Nephron (organoid): ENCODE results near the gene EPHB6.

Experiments
- H3K27ac Mint-ChIP-seq, 3 experiments: 2 replicates each; pipeline ENCODE4 v1.8.0; 2020; ENCODE audit warnings: mixed read lengths in 3 of 3, mild to moderate bottlenecking in 2 of 3, moderate library complexity in 1 of 3
- H3K27me3 Mint-ChIP-seq: 2 replicates; pipeline ENCODE4 v1.8.0; 2021; ENCODE audit warnings: low read depth, mild to moderate bottlenecking, moderate library complexity, mixed read lengths
- H3K36me3 Mint-ChIP-seq: 2 replicates; pipeline ENCODE4 v1.8.0; 2020; ENCODE audit warnings: low read depth, mixed read lengths
- H3K4me1 Mint-ChIP-seq: 2 replicates; pipeline ENCODE4 v1.8.0; 2020; ENCODE audit warnings: mixed read lengths
- H3K4me3 Mint-ChIP-seq, 3 experiments: 2 replicates each; pipeline ENCODE4 v1.8.0; 2020; ENCODE audit warnings: mild to moderate bottlenecking in 3 of 3, mixed read lengths in 3 of 3, moderate library complexity in 2 of 3
- H3K9me3 Mint-ChIP-seq: 2 replicates; pipeline ENCODE4 v1.8.0; 2020; ENCODE audit warnings: mixed read lengths
- TF ChIP-seq, protein P1 (sequence below), 3 experiments: fragments of 200-600 bp; sonication (generic); IDR thresholded peaks; one replicate each; pipeline ENCODE4 v1.5.0; 2021; ENCODE audit warnings: antibody characterized with exemption in 3 of 3; ENCODE audit not compliant: unreplicated experiment in 3 of 3

Gene EPHB6

DNA sequence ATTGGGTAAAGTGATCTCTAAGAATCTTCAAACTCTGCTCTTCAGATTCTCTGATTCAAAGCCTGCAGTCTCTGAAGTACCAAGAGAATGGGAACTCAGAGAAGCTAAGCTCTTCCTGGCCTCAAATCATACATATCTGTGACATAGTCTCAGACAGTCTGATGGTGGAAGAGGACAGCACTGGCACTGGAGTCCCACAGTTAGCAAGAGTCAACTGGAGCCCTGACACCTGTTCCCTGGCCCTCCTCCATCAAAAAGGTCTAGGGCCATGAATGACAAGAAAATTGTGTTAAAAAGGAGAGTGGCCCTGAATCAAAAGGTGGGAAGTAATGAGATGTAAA lies 46.4 kb upstream of the EPHB6 start:
- Mint-ChIP-seq H3K9me3 (no peaks in the 10 kb centered on the region), H3K4me1 (no peaks in the 10 kb centered on the region), H3K27me3 (peaks cover 75% of the 10 kb centered on the region), H3K27ac (no peak overlapping the region), H3K36me3 (no peaks in the 10 kb centered on the region), H3K4me3 (no peak overlapping the region)
- TF ChIP-seq, protein P1, sequence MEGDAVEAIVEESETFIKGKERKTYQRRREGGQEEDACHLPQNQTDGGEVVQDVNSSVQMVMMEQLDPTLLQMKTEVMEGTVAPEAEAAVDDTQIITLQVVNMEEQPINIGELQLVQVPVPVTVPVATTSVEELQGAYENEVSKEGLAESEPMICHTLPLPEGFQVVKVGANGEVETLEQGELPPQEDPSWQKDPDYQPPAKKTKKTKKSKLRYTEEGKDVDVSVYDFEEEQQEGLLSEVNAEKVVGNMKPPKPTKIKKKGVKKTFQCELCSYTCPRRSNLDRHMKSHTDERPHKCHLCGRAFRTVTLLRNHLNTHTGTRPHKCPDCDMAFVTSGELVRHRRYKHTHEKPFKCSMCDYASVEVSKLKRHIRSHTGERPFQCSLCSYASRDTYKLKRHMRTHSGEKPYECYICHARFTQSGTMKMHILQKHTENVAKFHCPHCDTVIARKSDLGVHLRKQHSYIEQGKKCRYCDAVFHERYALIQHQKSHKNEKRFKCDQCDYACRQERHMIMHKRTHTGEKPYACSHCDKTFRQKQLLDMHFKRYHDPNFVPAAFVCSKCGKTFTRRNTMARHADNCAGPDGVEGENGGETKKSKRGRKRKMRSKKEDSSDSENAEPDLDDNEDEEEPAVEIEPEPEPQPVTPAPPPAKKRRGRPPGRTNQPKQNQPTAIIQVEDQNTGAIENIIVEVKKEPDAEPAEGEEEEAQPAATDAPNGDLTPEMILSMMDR (IDR thresholded peaks at IDR 0.05; ENCODE audit: unreplicated experiment in 3 of 3) = no peak

DNA sequence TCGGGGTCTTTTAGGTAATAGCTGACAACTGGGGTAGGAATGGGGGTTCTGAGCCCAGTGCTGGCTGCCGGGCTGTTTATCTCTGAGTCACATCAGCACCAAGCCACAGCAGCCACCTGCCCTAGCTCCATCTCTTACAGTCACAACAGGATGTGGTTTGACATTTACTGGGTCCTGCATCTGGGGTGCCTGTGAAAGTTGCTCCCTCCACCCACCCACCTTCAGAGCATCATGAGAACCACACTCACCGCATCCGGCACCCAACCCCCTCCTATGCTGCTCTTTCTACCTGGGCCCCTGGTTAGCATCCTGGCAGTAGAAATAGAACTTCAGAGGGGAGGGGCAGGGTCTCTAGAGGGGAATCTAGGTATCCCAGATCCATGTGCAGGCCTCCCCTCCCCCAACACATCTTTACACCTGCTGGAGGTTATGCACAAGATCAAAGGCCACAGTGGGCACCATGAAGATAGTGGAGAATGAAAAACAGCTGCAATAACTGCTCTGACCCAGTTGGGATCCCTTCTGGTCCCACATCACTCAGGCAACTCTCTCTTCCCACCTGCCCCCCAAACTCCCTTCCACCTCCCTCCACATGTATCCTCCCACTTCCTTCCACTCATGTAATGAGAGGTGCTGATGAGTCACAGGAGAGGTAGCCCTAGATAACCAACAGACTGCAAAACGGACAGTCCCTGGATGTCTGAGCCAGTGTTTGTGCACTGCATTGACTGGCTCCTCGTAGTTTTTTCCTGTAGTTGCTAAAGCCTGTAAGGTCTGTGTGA lies 45.9 kb upstream of the EPHB6 start:
- no peaks in the 10 kb centered on the region for H3K9me3 Mint-ChIP-seq
- H3K36me3 Mint-ChIP-seq = no peaks in the 10 kb centered on the region
- TF ChIP-seq, protein P1 (IDR thresholded peaks at IDR 0.05; ENCODE audit: unreplicated experiment in 3 of 3) = no peak
- no peaks in the 10 kb centered on the region for H3K4me1 Mint-ChIP-seq
- H3K27ac Mint-ChIP-seq = no peak overlapping the region
- no peak overlapping the region for H3K4me3 Mint-ChIP-seq
- peaks cover 76% of the 10 kb centered on the region for H3K27me3 Mint-ChIP-seq

DNA sequence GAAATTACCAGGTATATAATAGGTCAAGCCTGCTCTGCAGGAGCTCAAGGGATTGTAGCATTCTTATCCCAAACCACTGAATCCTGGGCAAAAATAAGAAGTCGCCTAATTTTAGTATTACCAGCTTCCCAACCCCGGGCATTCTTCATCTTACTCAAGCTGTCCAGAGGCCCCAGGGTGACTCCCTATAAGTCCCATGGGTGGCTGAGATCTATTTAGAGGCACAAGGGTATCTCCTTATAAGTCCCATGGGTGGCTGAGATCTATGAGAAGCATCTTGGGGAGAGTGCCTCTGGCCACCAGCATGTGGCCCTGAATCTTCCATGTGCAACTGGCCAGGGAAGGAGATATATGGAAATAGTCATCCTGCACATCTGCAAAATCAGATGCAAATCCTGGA lies 45.2 kb upstream of the EPHB6 start:
- no peak overlapping the region for H3K27ac Mint-ChIP-seq
- peaks cover 75% of the 10 kb centered on the region for H3K27me3 Mint-ChIP-seq
- H3K36me3 Mint-ChIP-seq = no peaks in the 10 kb centered on the region
- TF ChIP-seq, protein P1 (IDR thresholded peaks at IDR 0.05; ENCODE audit: unreplicated experiment in 3 of 3) = no peak
- H3K9me3 Mint-ChIP-seq = no peaks in the 10 kb centered on the region
- no peak overlapping the region for H3K4me3 Mint-ChIP-seq
- H3K4me1 Mint-ChIP-seq = no peaks in the 10 kb centered on the region

DNA sequence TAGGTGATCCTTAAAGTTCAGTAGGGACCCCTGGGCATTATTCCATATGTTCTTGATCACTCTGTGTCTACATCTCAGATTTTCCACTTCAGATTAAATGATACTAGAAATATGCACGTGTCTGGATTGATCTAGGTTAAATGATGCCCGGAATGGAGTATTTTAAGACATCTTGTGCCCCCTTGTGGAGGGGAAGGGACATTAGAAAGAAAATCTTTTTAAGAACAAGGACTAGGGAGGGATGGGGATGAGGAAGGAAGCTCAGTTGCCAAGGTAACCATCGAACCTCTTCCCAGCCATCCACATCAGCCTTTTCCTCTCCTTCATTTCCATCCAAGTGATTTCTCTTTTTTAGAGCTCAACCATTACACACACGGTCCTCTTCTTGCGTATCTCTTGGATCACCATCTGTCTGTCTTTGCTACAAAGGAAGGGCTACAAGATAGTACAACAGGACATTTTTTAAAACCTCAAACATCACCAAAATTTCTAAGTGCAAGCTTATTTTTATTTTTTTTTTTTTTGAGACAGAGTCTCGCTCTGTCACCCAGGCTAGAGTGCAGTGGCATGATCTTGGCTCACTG lies 43.6 kb upstream of the EPHB6 start:
- Mint-ChIP-seq H3K36me3 (no peaks in the 10 kb centered on the region), H3K9me3 (no peaks in the 10 kb centered on the region), H3K4me3 (no peak overlapping the region), H3K4me1 (no peaks in the 10 kb centered on the region), H3K27me3 (peaks cover 69% of the 10 kb centered on the region), H3K27ac (no peak overlapping the region)
- TF ChIP-seq, protein P1 (IDR thresholded peaks at IDR 0.05; ENCODE audit: unreplicated experiment in 3 of 3) = peak; percentile 56 to 64 (median 57)

DNA sequence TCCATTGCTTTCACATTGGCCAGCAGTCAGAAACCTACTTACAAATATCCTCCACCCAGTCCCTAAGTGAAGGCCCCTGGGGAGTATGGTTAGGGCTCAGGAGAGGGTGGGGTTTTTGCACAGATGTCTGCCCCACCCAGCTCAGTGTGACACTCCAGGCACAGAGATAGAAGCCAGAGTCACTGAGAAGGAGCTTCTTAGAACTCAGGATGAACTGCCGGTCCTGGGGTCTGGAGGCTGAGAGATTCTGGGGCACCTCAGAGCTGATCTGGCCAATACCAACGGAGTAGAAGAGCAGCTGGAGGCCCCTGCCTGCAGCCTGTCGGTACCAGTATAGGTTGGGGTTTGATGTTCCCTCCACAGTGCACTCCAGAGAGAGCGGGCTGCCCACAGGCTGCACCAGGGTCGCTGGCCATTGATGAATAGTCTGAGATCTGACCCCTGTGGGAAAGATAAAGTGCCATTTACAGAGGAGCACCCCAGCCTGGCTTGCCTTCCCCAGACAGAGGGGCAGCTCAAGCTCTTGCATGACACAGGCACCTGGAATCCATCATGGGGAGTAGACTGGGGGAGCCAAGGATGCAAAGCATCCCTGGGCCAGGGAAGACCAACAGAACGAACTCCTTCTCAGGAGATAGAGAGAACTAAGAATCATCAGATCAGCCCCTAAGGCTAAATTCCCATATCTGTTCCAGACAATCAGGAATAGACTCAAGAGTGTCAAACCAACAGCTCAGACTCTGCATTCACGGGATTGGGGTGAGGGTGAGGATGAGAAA lies 42.2 kb upstream of the EPHB6 start:
- TF ChIP-seq, protein P1 (IDR thresholded peaks at IDR 0.05; ENCODE audit: unreplicated experiment in 3 of 3) = no peak
- H3K36me3 Mint-ChIP-seq = no peaks in the 10 kb centered on the region
- no peak overlapping the region for H3K27ac Mint-ChIP-seq
- no peaks in the 10 kb centered on the region for H3K9me3 Mint-ChIP-seq
- H3K4me3 Mint-ChIP-seq = no peak overlapping the region
- peaks cover 60% of the 10 kb centered on the region for H3K27me3 Mint-ChIP-seq
- H3K4me1 Mint-ChIP-seq = no peaks in the 10 kb centered on the region
